H1 (cell line): Measurements from ENCODE around the gene DCTN2. TPM values are rescaled to one million over a fixed set of nuclear protein-coding genes. Genes with fewer than 3 reads are reported as not detected.

Experiments used
- CHD7 ChIP-seq: fragments of 300-600 bp; sonication (generic); IDR thresholded peaks from 2 replicates; pipeline ENCODE4 v1.7.1; 2012; ENCODE audit warnings: low read length, moderate library complexity, mild to moderate bottlenecking, inconsistent platforms; ENCODE audit not compliant: insufficient replicate concordance
- EGR1 ChIP-seq: IDR thresholded peaks from 2 replicates; pipeline ENCODE4 v1.6.1; 2011; ENCODE audit warnings: low read depth, low read length, borderline replicate concordance
- HDAC2 ChIP-seq, 2 experiments: fragments of 300-600 bp in 1 of 2; sonication (generic) in 1 of 2; IDR thresholded peaks; 2 replicates each; pipeline ENCODE4 v1.6.1; 2011 to 2012; ENCODE audit warnings: low read depth in 2 of 2, low read length in 2 of 2, mild to moderate bottlenecking in 2 of 2, moderate library complexity in 2 of 2, borderline replicate concordance in 1 of 2, inconsistent platforms in 1 of 2
- MAFK ChIP-seq: IDR thresholded peaks from 2 replicates; pipeline ENCODE4 v1.6.1; 2012; ENCODE audit warnings: low read depth, mild to moderate bottlenecking, improper control_type of control experiment, low read length
- NANOG ChIP-seq: IDR thresholded peaks from 2 replicates; pipeline ENCODE4 v1.6.1; 2011; ENCODE audit warnings: low read length, low read depth, mild to moderate bottlenecking, inconsistent platforms; ENCODE audit not compliant: insufficient read depth, poor library complexity, severe bottlenecking
- POLR2A ChIP-seq, 2 experiments: IDR thresholded peaks; 1 replicate in 1 of 2; 2 replicates in 1 of 2; pipeline ENCODE4 v1.6.1; 2011; ENCODE audit warnings: low read depth in 2 of 2, low read length in 2 of 2, mild to moderate bottlenecking in 2 of 2; ENCODE audit errors: control extremely low read depth in 1 of 2
- RXRA ChIP-seq: IDR thresholded peaks from 2 replicates; pipeline ENCODE4 v1.6.1; 2011; ENCODE audit warnings: low read depth, mild to moderate bottlenecking, low read length, moderate library complexity; ENCODE audit not compliant: insufficient read depth
- SRF ChIP-seq: IDR thresholded peaks from 2 replicates; pipeline ENCODE4 v1.6.1; 2011; ENCODE audit warnings: mild to moderate bottlenecking, low read depth, low read length, moderate library complexity
- SUZ12 ChIP-seq: fragments of 200-600 bp; sonication (generic); IDR thresholded peaks from 2 replicates; pipeline ENCODE4 v1.6.1; 2012; ENCODE audit warnings: mild to moderate bottlenecking, inconsistent platforms, low read length, moderate library complexity, mixed read lengths
- TBP ChIP-seq: IDR thresholded peaks from 2 replicates; pipeline ENCODE4 v1.6.1; 2011; ENCODE audit warnings: low read depth, low read length, improper control_type of control experiment
- TCF12 ChIP-seq: IDR thresholded peaks from 2 replicates; pipeline ENCODE4 v1.6.1; 2011; ENCODE audit warnings: low read depth, mild to moderate bottlenecking, low read length
- polyA plus RNA-seq, 7 experiments: library from polyadenylated mRNA; depleted of rRNA in 3 of 7; stranded (reverse) in 5 of 7; unstranded in 2 of 7; fragments of >200 nt in 5 of 7; fragments of 200-250 nt in 2 of 7; gene quantifications; 1 replicate in 5 of 7; 2 replicates in 1 of 7; 4 replicates in 1 of 7; pipeline versions ENCODE4 v1.2.1 to v1.2.3, GENCODE V29; 2011 to 2013; ENCODE audit warnings: missing spikeins in 2 of 7, mixed read lengths in 2 of 7
- total RNA-seq: library from RNA; stranded (reverse); fragmentation: NEBNext Ultra II Directional; extraction: Animal tissue kit (Norgen Biotek cat#: 25700); gene quantifications from 2 replicates; pipeline ENCODE4 v1.2.1, GENCODE V29; 2021

DCTN2 gene
- total and polyA plus RNA-seq, 2 of the 8 experiments (the other 6 are each of a cell fraction or from before 2014, with no cell fraction given), result 90.3 to 91.9 TPM

GRCh38 chr12:57579677-57580465, 32.9 kb upstream of the DCTN2 start (continued):
- TF ChIP-seq CHD7, result no peak
- no peak for TF ChIP-seq MAFK
- TF ChIP-seq TCF12, result no peak
- no peak for TF ChIP-seq RXRA
- TF ChIP-seq TBP, result no peak
- no peak for TF ChIP-seq SUZ12
- no peak for TF ChIP-seq SRF
- TF ChIP-seq HDAC2 (IDR thresholded peaks at IDR 0.05; ENCODE audit: borderline replicate concordance in 1 of 2, low read depth in 2 of 2, low read length in 2 of 2), result no peak
- no peak for TF ChIP-seq POLR2A (IDR thresholded peaks at IDR 0.05; ENCODE audit: control extremely low read depth in 1 of 2, low read depth in 2 of 2, low read length in 2 of 2)
- TF ChIP-seq EGR1, result no peak
- no peak for TF ChIP-seq NANOG
